GM23338 (cell line): ENCODE measurements around the gene THADA. TPM values are rescaled to one million over a fixed set of nuclear protein-coding genes. Genes with fewer than 3 reads are reported as not detected.

ENCODE experiments used
- ATAC-seq: fragments of 200-7000 bp; cut with Tn5 transposase; 3 replicates; pipeline ENCODE4 v1.9.1; 2020
- DNase-seq: peaks from one replicate; pipeline ENCODE4 v3.0.0-alpha.2; 2015; ENCODE audit warnings: low spot score
- H2AFZ ChIP-seq: fragments of 200-600 bp; sonication (generic); 2 replicates; pipeline ENCODE4 v1.8.0; 2016; ENCODE audit warnings: antibody characterized with exemption, mild to moderate bottlenecking, moderate library complexity
- H3F3A ChIP-seq: fragments of 200-600 bp; sonication (generic); replicated peaks from 2 replicates; pipeline ENCODE4 v1.8.0; 2017; ENCODE audit warnings: antibody characterized with exemption, mixed run types, low read depth
- H3K27ac ChIP-seq: fragments of 200-600 bp; sonication (generic); 2 replicates; pipeline ENCODE4 v1.6.1; 2016; ENCODE audit warnings: low read depth
- H3K27me3 ChIP-seq: fragments of 200-600 bp; sonication (generic); 2 replicates; pipeline ENCODE4 v1.8.0; 2016; ENCODE audit warnings: mild to moderate bottlenecking, mixed run types, moderate library complexity; ENCODE audit not compliant: insufficient read depth
- H3K36me3 ChIP-seq: fragments of 200-600 bp; sonication (generic); 2 replicates; pipeline ENCODE4 v1.8.0; 2016; ENCODE audit warnings: mild to moderate bottlenecking; ENCODE audit not compliant: insufficient read depth
- H3K4me1 ChIP-seq: fragments of 200-600 bp; sonication (generic); 2 replicates; pipeline ENCODE4 v1.8.0; 2016; ENCODE audit warnings: mild to moderate bottlenecking, moderate library complexity; ENCODE audit not compliant: insufficient read depth
- H3K4me2 ChIP-seq: fragments of 200-600 bp; sonication (generic); 2 replicates; pipeline ENCODE4 v1.7.1; 2017; ENCODE audit warnings: mixed run types
- H3K4me3 ChIP-seq: fragments of 200-600 bp; sonication (generic); 2 replicates; pipeline ENCODE4 v1.6.1; 2016; ENCODE audit warnings: mixed run types
- H3K79me2 ChIP-seq: fragments of 200-600 bp; sonication (generic); replicated peaks from 2 replicates; pipeline ENCODE4 v1.8.0; 2017; ENCODE audit warnings: mild to moderate bottlenecking; ENCODE audit not compliant: insufficient read depth
- H3K9me2 ChIP-seq: fragments of 200-600 bp; sonication (generic); 2 replicates; pipeline ENCODE4 v1.8.0; 2017; ENCODE audit not compliant: insufficient read depth
- H4K20me1 ChIP-seq: fragments of 200-600 bp; sonication (generic); replicated peaks from 2 replicates; pipeline ENCODE4 v1.8.0; 2017; ENCODE audit warnings: mild to moderate bottlenecking; ENCODE audit not compliant: insufficient read depth
- H3K27ac Mint-ChIP-seq: 2 replicates; pipeline ENCODE4 v1.8.0; 2020; ENCODE audit warnings: inconsistent platforms, mild to moderate bottlenecking, moderate library complexity, mixed read lengths
- H3K27me3 Mint-ChIP-seq: 3 replicates; pipeline ENCODE4 v1.8.0; 2022; ENCODE audit warnings: low read depth, mild to moderate bottlenecking, moderate library complexity, mixed read lengths, inconsistent platforms; ENCODE audit not compliant: insufficient read depth, poor library complexity
- H3K36me3 Mint-ChIP-seq: 3 replicates; pipeline ENCODE4 v1.8.0; 2021; ENCODE audit warnings: low read depth, mild to moderate bottlenecking, inconsistent platforms, moderate library complexity, mixed read lengths
- H3K4me1 Mint-ChIP-seq: 3 replicates; pipeline ENCODE4 v1.8.0; 2020; ENCODE audit warnings: mild to moderate bottlenecking, inconsistent platforms, mixed read lengths
- H3K4me3 Mint-ChIP-seq: 3 replicates; pipeline ENCODE4 v1.8.0; 2021; ENCODE audit warnings: moderate library complexity, mild to moderate bottlenecking, inconsistent platforms, mixed read lengths
- H3K9me3 Mint-ChIP-seq: 3 replicates; pipeline ENCODE4 v1.8.0; 2020; ENCODE audit warnings: moderate library complexity, mild to moderate bottlenecking, inconsistent platforms, mixed read lengths
- CREB1 ChIP-seq: fragments of 250-450 bp; sonication (Bioruptor Pico); IDR thresholded peaks from 2 replicates; pipeline ENCODE4 v1.5.0; 2020; ENCODE audit warnings: low read depth, mild to moderate bottlenecking, moderate library complexity
- EZH2 ChIP-seq: fragments of 200-600 bp; sonication (generic); IDR thresholded peaks from one replicate; pipeline ENCODE4 v1.8.0; 2017; ENCODE audit warnings: antibody characterized with exemption, mild to moderate bottlenecking, low read depth; ENCODE audit not compliant: unreplicated experiment
- EZH2phosphoT487 ChIP-seq: fragments of 200-600 bp; sonication (generic); IDR thresholded peaks from one replicate; pipeline ENCODE4 v1.8.1; 2018; ENCODE audit warnings: antibody characterized with exemption; ENCODE audit not compliant: unreplicated experiment
- JUNB ChIP-seq: IDR thresholded peaks from one replicate; pipeline ENCODE4 v1.6.1; 2016; ENCODE audit warnings: antibody characterized with exemption; ENCODE audit not compliant: unreplicated experiment
- POLR2AphosphoS5 ChIP-seq: IDR thresholded peaks from 2 replicates; pipeline ENCODE4 v1.6.1; 2016; ENCODE audit warnings: antibody characterized with exemption, low read depth
- STAT1 ChIP-seq: IDR thresholded peaks from one replicate; pipeline ENCODE4 v1.6.1; 2016; ENCODE audit warnings: antibody characterized with exemption; ENCODE audit not compliant: unreplicated experiment
- ZNF114 ChIP-seq: fragments of 250-450 bp; sonication (Bioruptor Pico); IDR thresholded peaks from 2 replicates; pipeline ENCODE4 v1.5.0; 2020; ENCODE audit warnings: mild to moderate bottlenecking, moderate library complexity
- ZNF331 ChIP-seq: fragments of 250-450 bp; sonication (Bioruptor Pico); IDR thresholded peaks from 2 replicates; pipeline ENCODE4 v1.5.0; 2020; ENCODE audit warnings: low read depth, mild to moderate bottlenecking, moderate library complexity
- polyA plus RNA-seq: library from polyadenylated mRNA; unstranded; fragments of >200 nt; fragmentation: Nextera tagmentation; extraction: Ambion mirVana; gene quantifications from 2 replicates; pipeline ENCODE4 v1.2.1, GENCODE V29; 2016
- total RNA-seq: library from RNA; depleted of rRNA; stranded (reverse); fragments of >200 nt; shearing (Covaris generic); gene quantifications from 2 replicates; pipeline ENCODE4 v1.2.3, GENCODE V29; 2014
- TF ChIP-seq, protein P1 (sequence below): IDR thresholded peaks from 2 replicates; pipeline ENCODE4 v1.6.1; 2016; ENCODE audit warnings: antibody characterized with exemption
- TF ChIP-seq, protein P2 (sequence below): fragments of 250-450 bp; sonication (Bioruptor Pico); IDR thresholded peaks from 2 replicates; pipeline ENCODE4 v1.5.0; 2020; ENCODE audit warnings: mild to moderate bottlenecking, moderate library complexity

Gene THADA
- total and polyA plus RNA-seq, 2 experiments from 2014 or later: 17.0 to 30.7 TPM

DNA sequence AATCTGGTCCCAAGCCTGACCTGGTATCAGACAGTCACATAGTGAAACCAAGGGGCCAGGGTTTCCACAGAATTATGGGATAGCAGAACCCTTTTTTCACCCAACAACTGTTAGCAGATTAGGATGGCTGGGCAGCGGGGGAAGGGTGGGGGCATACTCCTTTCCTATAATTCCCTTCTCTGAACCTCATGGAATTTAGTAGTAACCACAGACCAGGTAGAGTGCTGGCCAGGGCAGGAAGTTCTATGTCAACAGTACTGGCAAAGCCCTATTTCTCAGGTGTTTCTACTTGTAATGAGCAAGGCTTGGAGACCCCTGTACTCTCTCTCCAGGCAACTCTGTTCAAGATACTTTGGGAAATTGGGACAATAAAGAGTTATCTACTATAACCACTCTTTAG is 174.6 kb downstream of the THADA start:
- no peaks in the 10 kb centered on the region for H3K27me3 Mint-ChIP-seq
- Histone ChIP-seq H3K4me2 (no peak overlapping the region), H3K27me3 (no peaks in the 10 kb centered on the region), H3K27ac (no peak overlapping the region), H2AFZ (no peak overlapping the region), H3K9me2 (no peaks in the 10 kb centered on the region), H3F3A (no peaks in the 10 kb centered on the region), H3K4me3 (no peak overlapping the region), H3K4me1 (peaks cover 13% of the 10 kb centered on the region; the same call in 1 of the 2 replicates), H3K36me3 (no peaks in the 10 kb centered on the region), H3K79me2 (no peaks in the 10 kb centered on the region), H4K20me1 (0 out of 2 replicates have a peak, but pooled peaks cover 3% of the 10 kb centered on the region)
- no peaks in the 10 kb centered on the region for H3K9me3 Mint-ChIP-seq
- no peak overlapping the region for H3K4me3 Mint-ChIP-seq
- H3K27ac Mint-ChIP-seq: no peak overlapping the region
- DNase-seq (no peak), ATAC-seq (no peak)
- TF ChIP-seq POLR2AphosphoS5 (no peak), JUNB (no peak), ZNF331 (CRISPR knock-in tag) (no peak), STAT1 (no peak), ZNF114 (CRISPR knock-in tag) (no peak), CREB1 (CRISPR knock-in tag) (no peak), EZH2 (no peak), EZH2phosphoT487 (no peak)
- TF ChIP-seq, protein P1, sequence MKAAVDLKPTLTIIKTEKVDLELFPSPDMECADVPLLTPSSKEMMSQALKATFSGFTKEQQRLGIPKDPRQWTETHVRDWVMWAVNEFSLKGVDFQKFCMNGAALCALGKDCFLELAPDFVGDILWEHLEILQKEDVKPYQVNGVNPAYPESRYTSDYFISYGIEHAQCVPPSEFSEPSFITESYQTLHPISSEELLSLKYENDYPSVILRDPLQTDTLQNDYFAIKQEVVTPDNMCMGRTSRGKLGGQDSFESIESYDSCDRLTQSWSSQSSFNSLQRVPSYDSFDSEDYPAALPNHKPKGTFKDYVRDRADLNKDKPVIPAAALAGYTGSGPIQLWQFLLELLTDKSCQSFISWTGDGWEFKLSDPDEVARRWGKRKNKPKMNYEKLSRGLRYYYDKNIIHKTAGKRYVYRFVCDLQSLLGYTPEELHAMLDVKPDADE: no peak
- TF ChIP-seq, protein P2, sequence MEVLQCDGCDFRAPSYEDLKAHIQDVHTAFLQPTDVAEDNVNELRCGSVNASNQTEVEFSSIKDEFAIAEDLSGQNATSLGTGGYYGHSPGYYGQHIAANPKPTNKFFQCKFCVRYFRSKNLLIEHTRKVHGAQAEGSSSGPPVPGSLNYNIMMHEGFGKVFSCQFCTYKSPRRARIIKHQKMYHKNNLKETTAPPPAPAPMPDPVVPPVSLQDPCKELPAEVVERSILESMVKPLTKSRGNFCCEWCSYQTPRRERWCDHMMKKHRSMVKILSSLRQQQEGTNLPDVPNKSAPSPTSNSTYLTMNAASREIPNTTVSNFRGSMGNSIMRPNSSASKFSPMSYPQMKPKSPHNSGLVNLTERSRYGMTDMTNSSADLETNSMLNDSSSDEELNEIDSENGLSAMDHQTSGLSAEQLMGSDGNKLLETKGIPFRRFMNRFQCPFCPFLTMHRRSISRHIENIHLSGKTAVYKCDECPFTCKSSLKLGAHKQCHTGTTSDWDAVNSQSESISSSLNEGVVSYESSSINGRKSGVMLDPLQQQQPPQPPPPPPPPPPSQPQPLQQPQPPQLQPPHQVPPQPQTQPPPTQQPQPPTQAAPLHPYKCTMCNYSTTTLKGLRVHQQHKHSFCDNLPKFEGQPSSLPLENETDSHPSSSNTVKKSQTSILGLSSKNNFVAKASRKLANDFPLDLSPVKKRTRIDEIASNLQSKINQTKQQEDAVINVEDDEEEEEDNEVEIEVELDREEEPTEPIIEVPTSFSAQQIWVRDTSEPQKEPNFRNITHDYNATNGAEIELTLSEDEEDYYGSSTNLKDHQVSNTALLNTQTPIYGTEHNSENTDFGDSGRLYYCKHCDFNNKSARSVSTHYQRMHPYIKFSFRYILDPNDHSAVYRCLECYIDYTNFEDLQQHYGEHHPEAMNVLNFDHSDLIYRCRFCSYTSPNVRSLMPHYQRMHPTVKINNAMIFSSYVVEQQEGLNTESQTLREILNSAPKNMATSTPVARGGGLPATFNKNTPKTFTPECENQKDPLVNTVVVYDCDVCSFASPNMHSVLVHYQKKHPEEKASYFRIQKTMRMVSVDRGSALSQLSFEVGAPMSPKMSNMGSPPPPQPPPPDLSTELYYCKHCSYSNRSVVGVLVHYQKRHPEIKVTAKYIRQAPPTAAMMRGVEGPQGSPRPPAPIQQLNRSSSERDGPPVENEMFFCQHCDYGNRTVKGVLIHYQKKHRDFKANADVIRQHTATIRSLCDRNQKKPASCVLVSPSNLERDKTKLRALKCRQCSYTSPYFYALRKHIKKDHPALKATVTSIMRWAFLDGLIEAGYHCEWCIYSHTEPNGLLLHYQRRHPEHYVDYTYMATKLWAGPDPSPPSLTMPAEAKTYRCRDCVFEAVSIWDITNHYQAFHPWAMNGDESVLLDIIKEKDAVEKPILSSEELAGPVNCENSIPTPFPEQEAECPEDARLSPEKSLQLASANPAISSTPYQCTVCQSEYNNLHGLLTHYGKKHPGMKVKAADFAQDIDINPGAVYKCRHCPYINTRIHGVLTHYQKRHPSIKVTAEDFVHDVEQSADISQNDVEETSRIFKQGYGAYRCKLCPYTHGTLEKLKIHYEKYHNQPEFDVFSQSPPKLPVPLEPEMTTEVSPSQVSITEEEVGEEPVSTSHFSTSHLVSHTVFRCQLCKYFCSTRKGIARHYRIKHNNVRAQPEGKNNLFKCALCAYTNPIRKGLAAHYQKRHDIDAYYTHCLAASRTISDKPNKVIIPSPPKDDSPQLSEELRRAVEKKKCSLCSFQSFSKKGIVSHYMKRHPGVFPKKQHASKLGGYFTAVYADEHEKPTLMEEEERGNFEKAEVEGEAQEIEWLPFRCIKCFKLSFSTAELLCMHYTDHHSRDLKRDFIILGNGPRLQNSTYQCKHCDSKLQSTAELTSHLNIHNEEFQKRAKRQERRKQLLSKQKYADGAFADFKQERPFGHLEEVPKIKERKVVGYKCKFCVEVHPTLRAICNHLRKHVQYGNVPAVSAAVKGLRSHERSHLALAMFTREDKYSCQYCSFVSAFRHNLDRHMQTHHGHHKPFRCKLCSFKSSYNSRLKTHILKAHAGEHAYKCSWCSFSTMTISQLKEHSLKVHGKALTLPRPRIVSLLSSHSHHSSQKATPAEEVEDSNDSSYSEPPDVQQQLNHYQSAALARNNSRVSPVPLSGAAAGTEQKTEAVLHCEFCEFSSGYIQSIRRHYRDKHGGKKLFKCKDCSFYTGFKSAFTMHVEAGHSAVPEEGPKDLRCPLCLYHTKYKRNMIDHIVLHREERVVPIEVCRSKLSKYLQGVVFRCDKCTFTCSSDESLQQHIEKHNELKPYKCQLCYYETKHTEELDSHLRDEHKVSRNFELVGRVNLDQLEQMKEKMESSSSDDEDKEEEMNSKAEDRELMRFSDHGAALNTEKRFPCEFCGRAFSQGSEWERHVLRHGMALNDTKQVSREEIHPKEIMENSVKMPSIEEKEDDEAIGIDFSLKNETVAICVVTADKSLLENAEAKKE: no peak
- peaks cover 7% of the 10 kb centered on the region for H3K4me1 Mint-ChIP-seq
- no peaks in the 10 kb centered on the region for H3K36me3 Mint-ChIP-seq
